ENCODE data around the gene PNPLA7.

DNA sequence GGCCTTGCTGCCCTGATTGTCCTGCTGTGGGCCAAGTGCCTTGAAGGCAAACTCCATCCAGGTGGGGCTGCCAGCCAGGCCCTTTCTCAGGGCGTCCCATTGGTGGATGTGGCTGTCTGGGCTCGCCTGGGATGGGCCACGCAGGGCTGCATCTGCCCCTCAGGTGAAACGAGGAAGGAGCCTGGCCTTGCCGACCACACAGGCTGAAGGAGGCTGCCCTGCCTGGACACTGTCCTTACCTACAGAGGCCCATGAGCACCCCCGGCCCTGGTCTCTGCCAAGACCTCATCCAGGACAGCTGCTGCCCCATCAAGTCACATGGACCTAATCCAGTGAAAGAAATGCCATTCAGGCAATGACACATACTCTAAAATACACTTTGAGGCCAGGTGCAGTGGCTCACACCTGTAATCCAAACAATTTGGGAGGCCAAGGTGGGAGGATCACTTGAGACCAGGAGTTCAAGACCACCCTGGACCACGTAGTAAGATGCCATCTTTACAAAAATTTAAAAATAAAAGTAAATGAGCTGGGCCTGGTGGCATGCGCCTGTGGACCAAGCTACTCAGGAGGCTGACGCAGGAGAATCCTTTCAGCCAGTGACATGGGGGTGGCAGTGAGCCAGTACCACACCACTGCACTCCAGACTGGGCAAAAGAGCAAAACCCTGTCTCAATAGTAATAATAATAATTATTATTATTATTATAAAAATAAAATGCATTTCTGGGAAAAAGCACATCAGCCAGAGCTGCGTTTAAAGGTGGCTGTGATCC lies 33.9 kb downstream of the PNPLA7 start:
- TF ChIP-seq, protein P1, sequence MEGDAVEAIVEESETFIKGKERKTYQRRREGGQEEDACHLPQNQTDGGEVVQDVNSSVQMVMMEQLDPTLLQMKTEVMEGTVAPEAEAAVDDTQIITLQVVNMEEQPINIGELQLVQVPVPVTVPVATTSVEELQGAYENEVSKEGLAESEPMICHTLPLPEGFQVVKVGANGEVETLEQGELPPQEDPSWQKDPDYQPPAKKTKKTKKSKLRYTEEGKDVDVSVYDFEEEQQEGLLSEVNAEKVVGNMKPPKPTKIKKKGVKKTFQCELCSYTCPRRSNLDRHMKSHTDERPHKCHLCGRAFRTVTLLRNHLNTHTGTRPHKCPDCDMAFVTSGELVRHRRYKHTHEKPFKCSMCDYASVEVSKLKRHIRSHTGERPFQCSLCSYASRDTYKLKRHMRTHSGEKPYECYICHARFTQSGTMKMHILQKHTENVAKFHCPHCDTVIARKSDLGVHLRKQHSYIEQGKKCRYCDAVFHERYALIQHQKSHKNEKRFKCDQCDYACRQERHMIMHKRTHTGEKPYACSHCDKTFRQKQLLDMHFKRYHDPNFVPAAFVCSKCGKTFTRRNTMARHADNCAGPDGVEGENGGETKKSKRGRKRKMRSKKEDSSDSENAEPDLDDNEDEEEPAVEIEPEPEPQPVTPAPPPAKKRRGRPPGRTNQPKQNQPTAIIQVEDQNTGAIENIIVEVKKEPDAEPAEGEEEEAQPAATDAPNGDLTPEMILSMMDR (IDR thresholded peaks at IDR 0.05) = no peak
- TF ChIP-seq POLR2A (IDR thresholded peaks at IDR 0.05) (no peak), POLR2AphosphoS5 (IDR thresholded peaks at IDR 0.05) (no peak)

Data from transverse colon (tissue), 4 donors.